HepG2 (cell line): ENCODE data around the gene SGCE. TPM values are rescaled to one million over a fixed set of nuclear protein-coding genes. Genes with fewer than 3 reads are reported as not detected.

Experiments used
- ATF7 ChIP-seq, 2 experiments: fragments of 450-650 bp in 1 of 2; sonication (generic) in 1 of 2; formaldehyde crosslinking in 1 of 2; IDR thresholded peaks; 2 replicates each; pipeline versions ENCODE4 v1.4.0 to v1.6.1; 2016 to 2020; ENCODE audit warnings: antibody characterized with exemption in 1 of 2, mild to moderate bottlenecking in 1 of 2, missing genetic modification reagents in 1 of 2
- ATF7-NPFF ChIP-seq: sonication (generic); formaldehyde crosslinking; IDR thresholded peaks from 2 replicates; pipeline ENCODE4 v1.8.1; 2023; ENCODE audit warnings: mild to moderate bottlenecking, low read depth, missing genetic modification reagents, moderate library complexity
- BCLAF1 ChIP-seq: fragments of 450-650 bp; IDR thresholded peaks from 2 replicates; pipeline ENCODE4 v1.6.1; 2017; ENCODE audit warnings: mild to moderate bottlenecking
- CREB3 ChIP-seq: sonication (generic); formaldehyde crosslinking; IDR thresholded peaks from 2 replicates; pipeline ENCODE4 v1.5.0; 2020; ENCODE audit warnings: missing genetic modification reagents
- ETV5 ChIP-seq: IDR thresholded peaks from 2 replicates; pipeline ENCODE4 v1.6.1; 2018; ENCODE audit warnings: missing biosample characterization, missing genetic modification reagents, inconsistent platforms, borderline replicate concordance
- MTA1 ChIP-seq: sonication (generic); formaldehyde crosslinking; IDR thresholded peaks from 2 replicates; pipeline ENCODE4 v1.4.0; 2020; ENCODE audit warnings: missing genetic modification reagents, mild to moderate bottlenecking, borderline replicate concordance
- POGZ ChIP-seq: sonication (generic); formaldehyde crosslinking; IDR thresholded peaks from 2 replicates; pipeline ENCODE4 v1.4.0; 2020; ENCODE audit warnings: mild to moderate bottlenecking, missing genetic modification reagents
- SMAD1 ChIP-seq: sonication (generic); formaldehyde crosslinking; IDR thresholded peaks from 2 replicates; pipeline ENCODE4 v1.4.0; 2020; ENCODE audit warnings: missing genetic modification reagents, low read depth, mild to moderate bottlenecking, borderline replicate concordance
- SP4 ChIP-seq: sonication (generic); formaldehyde crosslinking; IDR thresholded peaks from 2 replicates; pipeline ENCODE4 v1.8.1; 2023; ENCODE audit warnings: mild to moderate bottlenecking, missing genetic modification reagents
- ZBTB7B ChIP-seq: sonication (generic); formaldehyde crosslinking; IDR thresholded peaks from 2 replicates; pipeline ENCODE4 v1.4.0; 2020; ENCODE audit warnings: missing genetic modification reagents
- ZEB1 ChIP-seq: IDR thresholded peaks from 2 replicates; pipeline ENCODE4 v1.6.1; 2012; ENCODE audit warnings: mild to moderate bottlenecking, low read depth, inconsistent platforms; ENCODE audit not compliant: insufficient replicate concordance
- ZNF256 ChIP-seq: sonication (generic); formaldehyde crosslinking; conservative IDR thresholded peaks from 2 replicates; pipeline ENCODE4 v1.4.0; 2020; ENCODE audit warnings: missing genetic modification reagents
- ZNF33B ChIP-seq: sonication (generic); formaldehyde crosslinking; IDR thresholded peaks from 2 replicates; pipeline ENCODE4 v1.5.1; 2020; ENCODE audit warnings: mild to moderate bottlenecking, missing genetic modification reagents
- ZNF460 ChIP-seq: sonication (generic); formaldehyde crosslinking; IDR thresholded peaks from 2 replicates; pipeline ENCODE4 v1.5.1; 2020; ENCODE audit warnings: missing genetic modification reagents, mild to moderate bottlenecking, borderline replicate concordance
- ZNF468 ChIP-seq: sonication (generic); formaldehyde crosslinking; IDR thresholded peaks from 2 replicates; pipeline ENCODE4 v1.8.0; 2022; ENCODE audit warnings: mild to moderate bottlenecking, moderate library complexity, missing genetic modification reagents
- ZNF564 ChIP-seq: sonication (generic); formaldehyde crosslinking; IDR thresholded peaks from 2 replicates; pipeline ENCODE4 v1.8.1; 2023; ENCODE audit warnings: mild to moderate bottlenecking, missing genetic modification reagents
- polyA plus RNA-seq, 8 experiments: library from polyadenylated mRNA; depleted of rRNA in 3 of 8; stranded (reverse) in 7 of 8; unstranded in 1 of 8; fragments of >200 nt; fragmentation: Illumina TruSeq in 4 of 8; extraction: Trizol in 4 of 8; gene quantifications; 2 replicates each; pipeline versions ENCODE4 v1.2.1 to v1.2.3, GENCODE V29; 2011 to 2016; ENCODE audit warnings: low read depth in 4 of 8, missing spikeins in 1 of 8, mixed read lengths in 1 of 8; ENCODE audit not compliant: insufficient read depth in 1 of 8
- total RNA-seq, 5 experiments: library from RNA; depleted of rRNA; stranded (reverse); fragments of >200 nt; fragmentation: Illumina TruSeq; extraction: Trizol; gene quantifications; 2 replicates each; pipeline ENCODE4 v1.2.3, GENCODE V29; 2016; ENCODE audit warnings: low read depth in 1 of 5
- TF ChIP-seq, protein P1 (sequence below): sonication (generic); formaldehyde crosslinking; IDR thresholded peaks from 2 replicates; pipeline ENCODE4 v1.4.0; 2020; ENCODE audit warnings: missing genetic modification reagents
- TF ChIP-seq, protein P2 (sequence below): IDR thresholded peaks from 2 replicates; pipeline ENCODE4 v1.6.1; 2018; ENCODE audit warnings: missing genetic modification reagents
- TF ChIP-seq, protein P3 (sequence below): sonication (generic); formaldehyde crosslinking; IDR thresholded peaks from 2 replicates; pipeline ENCODE4 v1.4.0; 2020; ENCODE audit warnings: missing genetic modification reagents
- TF ChIP-seq, protein P4 (sequence below): sonication (generic); formaldehyde crosslinking; IDR thresholded peaks from 2 replicates; pipeline ENCODE4 v1.4.0; 2020; ENCODE audit warnings: mild to moderate bottlenecking, missing genetic modification reagents

The SGCE gene
- total and polyA plus RNA-seq, 2 of the 13 experiments (the other 11 are each of a cell fraction or from before 2014, with no cell fraction given): 52.3 to 71.1 TPM

DNA sequence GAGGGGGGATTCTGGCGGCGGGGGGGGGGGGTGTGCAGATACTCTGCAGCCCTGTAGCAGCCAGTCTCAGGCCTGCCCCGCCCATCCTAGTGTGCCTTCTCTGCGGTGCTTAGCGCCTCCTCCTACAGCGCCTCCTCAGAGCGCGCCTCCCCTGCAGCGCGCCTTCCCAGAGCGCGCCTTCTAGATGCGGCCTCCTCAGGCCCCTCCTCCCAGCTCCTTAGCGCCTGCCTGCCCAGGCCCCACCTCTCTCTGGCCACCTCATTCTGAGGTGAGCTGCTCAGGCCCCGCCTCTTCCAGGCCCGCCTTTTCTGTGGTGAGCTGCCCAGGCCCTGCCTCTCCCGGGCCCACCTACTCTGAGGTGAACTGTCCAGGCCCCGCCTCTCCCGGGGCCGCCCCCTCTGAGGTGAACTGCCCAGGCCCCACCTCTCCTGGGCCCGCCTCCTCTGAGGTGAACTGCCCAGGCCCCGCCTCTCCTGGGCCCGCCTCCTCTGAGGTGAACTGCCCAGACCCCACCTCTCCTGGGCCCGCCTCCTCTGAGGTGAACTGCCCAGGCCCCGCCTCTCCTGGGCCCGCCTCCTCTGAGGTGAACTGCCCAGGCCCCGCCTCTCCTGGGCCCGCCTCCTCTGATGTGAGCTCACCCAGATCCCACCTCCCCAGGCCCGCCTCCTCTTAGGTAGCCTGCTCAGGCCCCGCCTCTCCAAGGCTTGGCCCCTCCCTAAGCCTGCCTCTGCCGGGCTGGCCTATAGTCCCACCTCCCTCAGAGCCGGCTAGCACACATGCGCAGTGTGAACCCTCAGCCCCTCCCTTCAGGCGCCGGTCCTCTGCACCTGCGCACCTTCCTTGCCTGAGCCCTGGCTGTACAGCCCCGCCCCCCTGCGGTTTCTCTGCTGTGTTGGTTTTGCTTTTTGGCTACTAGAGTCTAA, 2.1 kb upstream of the SGCE start (continued):
- TF ChIP-seq, protein P1, sequence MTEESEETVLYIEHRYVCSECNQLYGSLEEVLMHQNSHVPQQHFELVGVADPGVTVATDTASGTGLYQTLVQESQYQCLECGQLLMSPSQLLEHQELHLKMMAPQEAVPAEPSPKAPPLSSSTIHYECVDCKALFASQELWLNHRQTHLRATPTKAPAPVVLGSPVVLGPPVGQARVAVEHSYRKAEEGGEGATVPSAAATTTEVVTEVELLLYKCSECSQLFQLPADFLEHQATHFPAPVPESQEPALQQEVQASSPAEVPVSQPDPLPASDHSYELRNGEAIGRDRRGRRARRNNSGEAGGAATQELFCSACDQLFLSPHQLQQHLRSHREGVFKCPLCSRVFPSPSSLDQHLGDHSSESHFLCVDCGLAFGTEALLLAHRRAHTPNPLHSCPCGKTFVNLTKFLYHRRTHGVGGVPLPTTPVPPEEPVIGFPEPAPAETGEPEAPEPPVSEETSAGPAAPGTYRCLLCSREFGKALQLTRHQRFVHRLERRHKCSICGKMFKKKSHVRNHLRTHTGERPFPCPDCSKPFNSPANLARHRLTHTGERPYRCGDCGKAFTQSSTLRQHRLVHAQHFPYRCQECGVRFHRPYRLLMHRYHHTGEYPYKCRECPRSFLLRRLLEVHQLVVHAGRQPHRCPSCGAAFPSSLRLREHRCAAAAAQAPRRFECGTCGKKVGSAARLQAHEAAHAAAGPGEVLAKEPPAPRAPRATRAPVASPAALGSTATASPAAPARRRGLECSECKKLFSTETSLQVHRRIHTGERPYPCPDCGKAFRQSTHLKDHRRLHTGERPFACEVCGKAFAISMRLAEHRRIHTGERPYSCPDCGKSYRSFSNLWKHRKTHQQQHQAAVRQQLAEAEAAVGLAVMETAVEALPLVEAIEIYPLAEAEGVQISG: no peak; the same call in 1 of the 2 replicates
- no peak for TF ChIP-seq ZNF468
- no peak for TF ChIP-seq ATF7 (IDR thresholded peaks at IDR 0.05)
- no peak for TF ChIP-seq ATF7 (CRISPR knock-in tag; IDR thresholded peaks at IDR 0.05)
- TF ChIP-seq ZNF564 (CRISPR knock-in tag): peak; percentile 20; the same call in 1 of the 2 replicates
- TF ChIP-seq, protein P2, sequence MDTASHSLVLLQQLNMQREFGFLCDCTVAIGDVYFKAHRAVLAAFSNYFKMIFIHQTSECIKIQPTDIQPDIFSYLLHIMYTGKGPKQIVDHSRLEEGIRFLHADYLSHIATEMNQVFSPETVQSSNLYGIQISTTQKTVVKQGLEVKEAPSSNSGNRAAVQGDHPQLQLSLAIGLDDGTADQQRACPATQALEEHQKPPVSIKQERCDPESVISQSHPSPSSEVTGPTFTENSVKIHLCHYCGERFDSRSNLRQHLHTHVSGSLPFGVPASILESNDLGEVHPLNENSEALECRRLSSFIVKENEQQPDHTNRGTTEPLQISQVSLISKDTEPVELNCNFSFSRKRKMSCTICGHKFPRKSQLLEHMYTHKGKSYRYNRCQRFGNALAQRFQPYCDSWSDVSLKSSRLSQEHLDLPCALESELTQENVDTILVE (CRISPR knock-in tag): no peak
- TF ChIP-seq, protein P3, sequence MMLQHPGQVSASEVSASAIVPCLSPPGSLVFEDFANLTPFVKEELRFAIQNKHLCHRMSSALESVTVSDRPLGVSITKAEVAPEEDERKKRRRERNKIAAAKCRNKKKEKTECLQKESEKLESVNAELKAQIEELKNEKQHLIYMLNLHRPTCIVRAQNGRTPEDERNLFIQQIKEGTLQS (CRISPR knock-in tag): no peak
- TF ChIP-seq CREB3: no peak
- TF ChIP-seq BCLAF1: no peak
- no peak; the same call in 1 of the 2 replicates for TF ChIP-seq POGZ
- no peak for TF ChIP-seq SMAD1
- TF ChIP-seq ZBTB7B (CRISPR knock-in tag): 0 out of 2 replicates have a peak, but pooled peaks have one; percentile 7
- TF ChIP-seq ZNF460 (CRISPR knock-in tag): no peak
- TF ChIP-seq MTA1 (CRISPR knock-in tag): no peak
- TF ChIP-seq ZNF33B (CRISPR knock-in tag): no peak
- TF ChIP-seq ATF7-NPFF (CRISPR knock-in tag): 0 out of 2 replicates have a peak, but pooled peaks have one; percentile 21
- peak; percentile 67 for TF ChIP-seq SP4
- TF ChIP-seq ETV5 (CRISPR knock-in tag): no peak
- TF ChIP-seq, protein P4, sequence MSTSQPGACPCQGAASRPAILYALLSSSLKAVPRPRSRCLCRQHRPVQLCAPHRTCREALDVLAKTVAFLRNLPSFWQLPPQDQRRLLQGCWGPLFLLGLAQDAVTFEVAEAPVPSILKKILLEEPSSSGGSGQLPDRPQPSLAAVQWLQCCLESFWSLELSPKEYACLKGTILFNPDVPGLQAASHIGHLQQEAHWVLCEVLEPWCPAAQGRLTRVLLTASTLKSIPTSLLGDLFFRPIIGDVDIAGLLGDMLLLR (CRISPR knock-in tag): no peak
- no peak for TF ChIP-seq ZEB1
- no peak for TF ChIP-seq ZNF256 (CRISPR knock-in tag)
